ENCODE data around the gene TSHZ2. TPM values are rescaled to one million over a fixed set of nuclear protein-coding genes. Genes with fewer than 3 reads are reported as not detected.
"Not testable (repeated sequence)": the region's sequence is repeated elsewhere in the genome, so short reads cannot be mapped to it uniquely, and the experiment has no call there.

The TSHZ2 gene
- total and polyA plus RNA-seq, 9 donors: 7.3 to 23.1 (median 12.5) TPM

GRCh38 chr20:53524589-53525312 lies 552.6 kb downstream of the TSHZ2 start:
- Histone ChIP-seq H3K27ac (ENCODE audit: low read length) (no peak overlapping the region), H3K4me1 (ENCODE audit: control insufficient read depth, insufficient read depth, low read length) (peaks cover 5% of the 10 kb centered on the region), H3K4me3 (ENCODE audit: low read length) (no peak overlapping the region), H3K27me3 (ENCODE audit: control insufficient read depth, insufficient read depth, low read length) (no peaks in the 10 kb centered on the region), H3K36me3 (ENCODE audit: control insufficient read depth, insufficient read depth, low read length) (no peaks in the 10 kb centered on the region), H3K9me3 (replicated peaks; ENCODE audit: control insufficient read depth, low read depth, low read length) (no peaks in the 10 kb centered on the region)
- DNase-seq: peak; percentile 41
- 37% methylated on average over 11 of the region's 13 CpGs for WGBS (ENCODE audit: insufficient coverage)

- H3K27me3 ChIP-seq (ENCODE audit: control insufficient read depth, insufficient read depth, low read length): no peaks in the 10 kb centered on the region
- no peak overlapping the region for H3K27ac ChIP-seq (ENCODE audit: low read length)
- H3K4me3 ChIP-seq (ENCODE audit: low read length): no peak overlapping the region
- whole genome bisulfite sequencing (ENCODE audit: insufficient coverage): 71% methylated on average over 6 of the region's 8 CpGs
- no peaks in the 10 kb centered on the region for H3K36me3 ChIP-seq (ENCODE audit: control insufficient read depth, insufficient read depth, low read length)
- no peaks in the 10 kb centered on the region for H3K9me3 ChIP-seq (replicated peaks; ENCODE audit: control insufficient read depth, low read depth, low read length)
- DNase-seq: no peak
- peaks cover 5% of the 10 kb centered on the region for H3K4me1 ChIP-seq (ENCODE audit: control insufficient read depth, insufficient read depth, low read length)
These were observed 555.0 kb downstream of the TSHZ2 start for GRCh38 chr20:53527196-53527595.

- Histone ChIP-seq H3K36me3 (ENCODE audit: control insufficient read depth, insufficient read depth, low read length) (no peaks in the 10 kb centered on the region), H3K27ac (ENCODE audit: low read length) (no peak overlapping the region), H3K9me3 (replicated peaks; ENCODE audit: control insufficient read depth, low read depth, low read length) (no peaks in the 10 kb centered on the region), H3K4me1 (ENCODE audit: control insufficient read depth, insufficient read depth, low read length) (peaks cover 5% of the 10 kb centered on the region), H3K4me3 (ENCODE audit: low read length) (no peak overlapping the region), H3K27me3 (ENCODE audit: control insufficient read depth, insufficient read depth, low read length) (no peaks in the 10 kb centered on the region)
- 70% methylated on average over 2 of the region's 5 CpGs for WGBS (ENCODE audit: insufficient coverage)
- no peak for DNase-seq
These were observed 557.5 kb downstream of the TSHZ2 start for GRCh38 chr20:53529658-53530057.

- H3K27me3 ChIP-seq (ENCODE audit: control insufficient read depth, insufficient read depth, low read length): no peaks in the 10 kb centered on the region
- no peaks in the 10 kb centered on the region for H3K9me3 ChIP-seq (replicated peaks; ENCODE audit: control insufficient read depth, low read depth, low read length)
- H3K4me3 ChIP-seq (ENCODE audit: low read length): no peak overlapping the region
- H3K36me3 ChIP-seq (ENCODE audit: control insufficient read depth, insufficient read depth, low read length): no peaks in the 10 kb centered on the region
- DNase-seq: no peak
- H3K4me1 ChIP-seq (ENCODE audit: control insufficient read depth, insufficient read depth, low read length): no peaks in the 10 kb centered on the region
- 68% methylated on average over 2 of the region's 2 CpGs for WGBS (ENCODE audit: insufficient coverage)
- no peak overlapping the region for H3K27ac ChIP-seq (ENCODE audit: low read length)
These were observed 558.3 kb downstream of the TSHZ2 start for GRCh38 chr20:53530440-53530839.

- not testable (repeated sequence) for H3K4me3 ChIP-seq (ENCODE audit: low read length); H3K27ac ChIP-seq (ENCODE audit: low read length); DNase-seq; H3K36me3 ChIP-seq (ENCODE audit: control insufficient read depth, insufficient read depth, low read length); H3K4me1 ChIP-seq (ENCODE audit: control insufficient read depth, insufficient read depth, low read length); H3K27me3 ChIP-seq (ENCODE audit: control insufficient read depth, insufficient read depth, low read length); H3K9me3 ChIP-seq (replicated peaks; ENCODE audit: control insufficient read depth, low read depth, low read length)
- 100% methylated on average over 3 of the region's 6 CpGs for WGBS (ENCODE audit: insufficient coverage)
These were observed 560.6 kb downstream of the TSHZ2 start for GRCh38 chr20:53532654-53533312.

- Histone ChIP-seq H3K9me3 (replicated peaks; ENCODE audit: control insufficient read depth, low read depth, low read length) (no peaks in the 10 kb centered on the region), H3K4me1 (ENCODE audit: control insufficient read depth, insufficient read depth, low read length) (no peaks in the 10 kb centered on the region), H3K27ac (ENCODE audit: low read length) (no peak overlapping the region), H3K36me3 (ENCODE audit: control insufficient read depth, insufficient read depth, low read length) (no peaks in the 10 kb centered on the region), H3K4me3 (ENCODE audit: low read length) (no peak overlapping the region), H3K27me3 (ENCODE audit: control insufficient read depth, insufficient read depth, low read length) (no peaks in the 10 kb centered on the region)
- no peak for DNase-seq
- 83% methylated on average over 1 of the region's 1 CpG for WGBS (ENCODE audit: insufficient coverage)
These were observed 561.3 kb downstream of the TSHZ2 start for GRCh38 chr20:53533500-53533899.

GRCh38 chr20:53534037-53534436 lies 561.9 kb downstream of the TSHZ2 start:
- 83% methylated on average over 1 of the region's 7 CpGs for WGBS (ENCODE audit: insufficient coverage)
- no peak for DNase-seq
- H3K27me3 ChIP-seq (ENCODE audit: control insufficient read depth, insufficient read depth, low read length): no peaks in the 10 kb centered on the region
- H3K4me3 ChIP-seq (ENCODE audit: low read length): no peak overlapping the region
- no peaks in the 10 kb centered on the region for H3K9me3 ChIP-seq (replicated peaks; ENCODE audit: control insufficient read depth, low read depth, low read length)
- no peaks in the 10 kb centered on the region for H3K36me3 ChIP-seq (ENCODE audit: control insufficient read depth, insufficient read depth, low read length)
- no peaks in the 10 kb centered on the region for H3K4me1 ChIP-seq (ENCODE audit: control insufficient read depth, insufficient read depth, low read length)
- no peak overlapping the region for H3K27ac ChIP-seq (ENCODE audit: low read length)

GRCh38 chr20:53535878-53536277 lies 563.7 kb downstream of the TSHZ2 start:
- Histone ChIP-seq H3K27me3 (ENCODE audit: control insufficient read depth, insufficient read depth, low read length) (no peaks in the 10 kb centered on the region), H3K27ac (ENCODE audit: low read length) (no peak overlapping the region), H3K4me3 (ENCODE audit: low read length) (no peak overlapping the region), H3K36me3 (ENCODE audit: control insufficient read depth, insufficient read depth, low read length) (no peaks in the 10 kb centered on the region), H3K9me3 (replicated peaks; ENCODE audit: control insufficient read depth, low read depth, low read length) (no peaks in the 10 kb centered on the region), H3K4me1 (ENCODE audit: control insufficient read depth, insufficient read depth, low read length) (no peaks in the 10 kb centered on the region)
- DNase-seq: no peak
- WGBS (ENCODE audit: insufficient coverage): no CpG with 5 or more reads among the region's 4 CpGs

- H3K27me3 ChIP-seq (ENCODE audit: control insufficient read depth, insufficient read depth, low read length); H3K4me1 ChIP-seq (ENCODE audit: control insufficient read depth, insufficient read depth, low read length); DNase-seq; H3K36me3 ChIP-seq (ENCODE audit: control insufficient read depth, insufficient read depth, low read length); H3K4me3 ChIP-seq (ENCODE audit: low read length); H3K27ac ChIP-seq (ENCODE audit: low read length); H3K9me3 ChIP-seq (replicated peaks; ENCODE audit: control insufficient read depth, low read depth, low read length): not testable (repeated sequence)
- WGBS (ENCODE audit: insufficient coverage): no CpG with 5 or more reads among the region's 3 CpGs
These were observed 564.2 kb downstream of the TSHZ2 start for GRCh38 chr20:53536382-53536781.

- Histone ChIP-seq H3K9me3 (replicated peaks; ENCODE audit: control insufficient read depth, low read depth, low read length) (no peaks in the 10 kb centered on the region), H3K4me3 (ENCODE audit: low read length) (no peak overlapping the region), H3K27me3 (ENCODE audit: control insufficient read depth, insufficient read depth, low read length) (no peaks in the 10 kb centered on the region), H3K4me1 (ENCODE audit: control insufficient read depth, insufficient read depth, low read length) (no peaks in the 10 kb centered on the region), H3K27ac (ENCODE audit: low read length) (no peak overlapping the region), H3K36me3 (ENCODE audit: control insufficient read depth, insufficient read depth, low read length) (no peaks in the 10 kb centered on the region)
- 14% methylated on average over 1 of the region's 4 CpGs for WGBS (ENCODE audit: insufficient coverage)
- peak; percentile 43 for DNase-seq
These were observed 567.4 kb downstream of the TSHZ2 start for GRCh38 chr20:53539516-53539915.
